Left hindlimb (tissue), 1 donor: ENCODE results near the gene NAT14.

Experiments used
- DNase-seq: peaks from one replicate; pipeline ENCODE4 v3.0.0-alpha.2; 2018

Gene NAT14

GRCh38 chr19:55453511-55454260 lies 31.3 kb upstream of the NAT14 start:
- DNase-seq: no peak

DNA sequence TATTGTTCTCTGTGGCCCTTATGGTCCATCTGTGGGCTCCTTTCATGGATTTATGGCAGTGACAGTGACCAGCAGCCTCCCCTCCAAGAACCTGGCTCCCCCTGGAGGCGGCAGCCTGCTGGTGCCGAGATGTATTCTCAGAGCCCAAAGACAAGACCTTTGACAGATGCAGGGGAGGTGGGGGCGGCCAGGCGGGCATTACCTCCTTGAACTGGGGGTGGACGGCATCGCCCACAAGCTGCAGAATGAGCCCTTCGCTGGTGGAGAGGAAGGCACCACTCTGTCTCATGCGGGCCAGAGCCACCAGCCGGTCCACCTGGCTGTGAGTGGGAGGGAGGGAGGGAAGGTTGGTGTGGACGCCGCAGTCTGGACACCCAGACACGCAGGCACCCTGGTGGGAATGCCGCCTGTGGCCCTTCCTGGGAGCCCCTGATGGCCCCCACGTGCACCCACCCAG lies 30.2 kb upstream of the NAT14 start:
- no peak for DNase-seq

GRCh38 chr19:55455576-55456235 lies 29.3 kb upstream of the NAT14 start:
- no peak for DNase-seq

DNA sequence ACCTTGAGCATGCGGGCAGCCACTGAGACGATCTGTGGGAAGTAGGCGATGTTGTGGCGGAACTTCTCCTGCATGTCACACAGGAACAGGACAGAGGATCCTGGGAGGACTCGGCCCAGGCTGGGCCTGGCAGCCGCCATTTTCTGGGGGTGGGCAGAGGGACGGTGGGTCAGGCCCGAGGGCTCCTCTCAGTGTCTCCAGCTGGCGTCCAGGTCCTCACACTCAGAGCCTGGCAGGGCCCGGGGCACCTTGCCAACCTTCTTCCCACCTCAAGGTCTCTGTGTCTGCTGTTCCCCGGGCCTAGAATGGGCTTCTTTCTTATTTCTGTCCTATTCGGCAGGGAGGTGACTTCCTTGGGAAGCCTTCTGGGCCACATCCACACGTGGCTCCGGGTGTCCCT lies 28.6 kb upstream of the NAT14 start:
- no peak for DNase-seq

DNA sequence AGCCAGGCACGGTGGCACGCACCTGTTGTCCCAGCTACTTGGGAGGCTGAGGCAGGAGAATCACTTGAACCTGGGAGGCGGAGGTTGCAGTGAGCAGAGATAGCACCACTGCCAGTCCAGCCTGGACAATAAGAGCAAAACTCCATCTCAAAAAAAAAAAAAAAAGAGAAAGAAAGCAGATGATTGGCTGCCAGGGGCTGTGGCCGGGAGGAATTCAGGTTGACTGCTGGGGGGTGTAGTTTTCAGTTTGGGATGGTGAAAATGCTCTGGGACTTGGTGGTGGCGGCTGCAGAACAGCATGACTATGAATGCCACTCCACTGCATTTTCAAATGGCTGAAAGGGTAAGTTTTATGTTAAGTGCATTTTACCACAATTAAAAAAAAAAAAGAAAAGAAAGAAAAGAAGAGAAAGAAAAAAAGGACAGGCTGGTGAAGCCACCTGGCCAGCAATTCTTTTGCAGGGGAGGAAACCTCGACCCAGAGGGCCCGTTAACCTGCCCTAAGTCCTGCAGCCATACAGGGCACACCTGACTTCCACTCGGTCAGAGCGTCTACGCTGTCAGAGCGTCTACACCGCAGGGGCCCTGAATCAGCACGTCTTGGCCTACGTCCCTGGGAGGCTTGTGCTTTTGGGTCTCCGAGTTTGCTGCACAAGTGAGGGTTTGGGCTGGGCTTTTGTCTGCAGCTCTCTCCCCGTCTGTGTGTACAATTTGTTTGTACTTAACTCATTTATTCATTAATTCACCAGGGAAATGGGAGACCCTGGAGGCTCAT lies 27.1 kb upstream of the NAT14 start:
- no peak for DNase-seq

GRCh38 chr19:55459551-55459949 lies 25.4 kb upstream of the NAT14 start:
- DNase-seq: no peak

DNA sequence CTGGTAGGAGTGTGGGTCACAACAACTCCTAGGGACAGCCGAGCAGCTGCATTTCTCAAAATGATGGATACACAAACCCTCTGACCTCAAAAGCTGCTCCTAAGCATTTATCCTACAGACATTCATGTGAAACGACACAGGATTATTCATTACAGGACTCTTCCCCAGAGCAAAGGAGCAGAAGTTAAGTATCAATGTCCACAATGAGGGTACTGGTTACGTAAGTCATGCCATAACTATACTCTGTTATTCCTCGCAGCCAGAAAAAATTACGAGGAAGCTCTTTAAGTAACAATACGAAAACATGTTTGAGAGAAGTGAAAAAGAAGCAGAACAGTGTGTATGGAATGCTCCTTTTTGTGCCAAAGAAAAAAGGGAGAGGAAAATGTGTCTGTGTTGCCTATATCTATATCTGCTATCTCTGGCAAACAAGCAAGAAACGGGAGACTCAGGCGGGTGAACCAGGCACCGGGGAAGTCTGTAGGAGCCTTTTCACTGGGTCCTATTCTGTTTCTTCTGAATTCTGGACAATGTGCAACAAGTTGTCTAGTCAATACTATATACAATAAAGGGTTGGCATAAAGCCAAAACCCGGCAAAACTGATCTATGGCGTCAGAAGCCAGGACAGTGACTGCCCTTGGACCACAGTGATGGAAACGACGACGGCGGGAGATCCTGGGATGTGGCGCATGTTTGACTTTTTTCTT lies 24.9 kb upstream of the NAT14 start:
- DNase-seq: no peak

DNA sequence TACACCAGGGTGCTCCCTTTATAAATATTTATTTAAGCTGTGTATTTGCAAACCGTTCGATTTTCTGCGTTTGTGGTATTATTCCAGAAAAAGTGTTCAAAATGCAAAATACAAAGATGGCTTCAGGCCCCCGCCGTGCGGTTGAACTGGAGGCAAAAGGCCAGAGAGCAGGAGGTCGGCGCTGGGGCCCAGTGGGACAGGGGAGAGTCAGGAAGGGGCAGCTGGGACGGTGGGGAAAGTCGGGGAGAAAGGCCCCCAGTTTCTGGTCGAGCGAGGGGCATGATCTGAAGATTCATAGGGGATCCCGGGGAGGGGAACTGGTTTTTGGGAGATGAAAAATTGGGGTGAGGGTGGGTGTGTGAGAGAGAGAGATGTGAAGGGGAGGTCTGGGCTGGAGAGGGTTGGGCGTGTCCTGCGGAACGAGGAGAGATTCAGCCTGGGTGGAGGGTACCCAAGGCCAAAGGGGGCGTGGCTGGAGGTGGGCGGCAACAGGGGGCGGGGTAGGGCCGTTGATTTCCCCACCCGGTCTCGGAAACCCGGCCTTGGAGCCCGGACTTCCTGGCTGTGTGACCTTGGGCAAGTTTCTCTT lies 24.2 kb upstream of the NAT14 start:
- peak; percentile 92 for DNase-seq

DNA sequence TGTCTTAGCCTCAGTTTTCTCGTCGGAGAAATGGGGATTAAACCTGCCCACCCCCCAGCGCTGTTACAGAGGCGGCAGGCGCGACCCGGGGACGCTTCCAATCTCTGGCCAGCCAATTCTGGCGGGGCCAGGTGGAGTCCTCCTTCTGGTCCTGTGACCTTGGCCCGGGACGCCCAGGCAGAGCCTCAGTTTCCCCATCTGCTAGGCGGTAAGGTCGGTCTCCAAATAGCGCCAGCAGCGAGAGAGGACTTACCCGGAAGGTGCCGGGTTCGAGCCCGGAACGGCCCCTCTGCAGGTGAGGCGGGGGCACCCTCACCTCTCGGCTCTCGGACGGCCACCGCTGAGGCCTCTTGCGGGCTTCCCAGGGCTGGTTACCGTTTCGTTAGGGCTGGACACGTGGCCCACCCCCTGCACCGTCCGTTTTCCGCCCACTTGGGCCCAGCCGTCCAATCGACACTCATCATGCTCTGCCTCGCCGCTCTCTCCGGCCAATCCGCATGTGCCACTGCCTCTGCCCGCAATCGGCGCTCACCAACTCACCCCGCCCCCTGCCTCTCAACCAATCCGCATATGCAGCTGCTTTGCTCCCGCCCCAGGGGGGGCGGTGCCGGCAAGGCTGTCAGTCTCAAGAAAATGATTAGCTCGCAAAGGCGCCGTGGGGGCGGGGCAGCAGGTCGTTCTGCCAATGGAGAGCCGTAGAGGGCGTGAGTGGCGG lies 23.6 kb upstream of the NAT14 start, which contains the start of gene ISOC2:
ISOC2 (minus strand) TSS at position 384 of the 715 bp plus-strand sequence. CDS start 5,156 bp downstream, outside the sequence.
- peak; percentile 100 for DNase-seq

GRCh38 chr19:55461974-55462626 lies 22.9 kb upstream of the NAT14 start:
- no peak for DNase-seq

DNA sequence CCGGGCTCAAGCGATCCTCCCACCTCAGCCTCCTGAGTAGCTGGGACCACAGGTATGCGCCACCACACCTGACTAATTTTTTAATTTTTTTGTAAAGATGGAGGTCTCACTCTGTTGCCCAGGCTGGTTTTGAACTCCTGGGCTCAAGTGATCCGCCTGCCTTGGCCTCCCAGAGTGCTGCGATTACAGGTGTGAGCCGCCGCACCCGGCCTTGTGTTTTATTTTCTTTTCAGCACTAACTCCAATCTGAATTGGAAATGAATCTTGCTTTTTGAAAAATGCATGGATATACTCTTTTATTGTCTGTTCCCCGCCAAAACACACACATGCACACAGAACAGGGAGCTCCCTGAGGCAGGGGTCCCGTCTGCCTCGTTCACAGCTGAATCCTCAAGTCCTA lies 22.3 kb upstream of the NAT14 start:
- DNase-seq: no peak

DNA sequence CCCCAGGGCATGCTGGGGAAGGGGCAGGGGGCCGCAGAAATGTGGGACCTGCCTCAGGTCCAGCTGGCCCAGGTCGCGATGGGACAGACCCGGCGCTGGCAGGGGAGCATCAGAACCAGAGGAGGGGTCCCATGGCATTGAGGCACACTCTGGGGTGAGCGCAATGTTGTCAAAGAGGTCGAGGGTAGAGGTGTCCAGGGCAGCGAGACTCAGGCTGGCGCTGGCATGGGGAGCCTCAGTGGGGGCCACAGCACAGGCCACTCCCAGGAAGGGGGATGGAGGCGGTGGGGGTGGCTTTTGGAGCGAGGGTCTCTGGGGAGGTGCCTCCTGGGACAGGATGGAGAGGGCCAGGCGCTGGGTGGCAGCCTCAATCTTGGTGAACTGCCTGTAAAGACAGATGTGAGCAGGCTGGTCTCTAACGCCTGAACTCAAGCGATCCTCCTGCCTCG lies 21.4 kb upstream of the NAT14 start:
- no peak for DNase-seq

GRCh38 chr19:55464039-55464661 lies 20.8 kb upstream of the NAT14 start:
- DNase-seq: no peak

DNA sequence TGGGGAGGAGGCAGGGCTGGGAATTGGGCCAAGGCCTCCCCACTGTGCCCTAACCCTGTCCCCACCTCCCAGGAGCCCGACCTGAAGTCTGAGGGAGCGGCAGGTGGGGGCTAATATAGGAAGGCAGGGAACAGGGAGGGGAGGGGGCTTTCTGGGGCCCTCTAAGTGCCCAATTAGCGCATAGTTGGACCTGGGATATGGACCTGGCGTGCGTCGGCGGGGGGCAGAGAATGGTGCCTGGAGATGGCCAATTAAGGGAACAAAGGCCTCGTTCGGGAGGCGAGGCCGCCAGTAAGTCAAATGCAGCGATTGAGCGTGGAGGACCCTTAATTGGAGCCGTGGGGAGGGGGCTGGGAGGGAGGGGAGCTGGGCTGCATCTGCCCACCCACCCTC lies 20.3 kb upstream of the NAT14 start, which contains the start of gene C19orf85:
C19orf85 (minus strand) TSS at position 90 of the 393 bp plus-strand sequence. CDS start 197 bp downstream, outside the sequence.
- no peak for DNase-seq

DNA sequence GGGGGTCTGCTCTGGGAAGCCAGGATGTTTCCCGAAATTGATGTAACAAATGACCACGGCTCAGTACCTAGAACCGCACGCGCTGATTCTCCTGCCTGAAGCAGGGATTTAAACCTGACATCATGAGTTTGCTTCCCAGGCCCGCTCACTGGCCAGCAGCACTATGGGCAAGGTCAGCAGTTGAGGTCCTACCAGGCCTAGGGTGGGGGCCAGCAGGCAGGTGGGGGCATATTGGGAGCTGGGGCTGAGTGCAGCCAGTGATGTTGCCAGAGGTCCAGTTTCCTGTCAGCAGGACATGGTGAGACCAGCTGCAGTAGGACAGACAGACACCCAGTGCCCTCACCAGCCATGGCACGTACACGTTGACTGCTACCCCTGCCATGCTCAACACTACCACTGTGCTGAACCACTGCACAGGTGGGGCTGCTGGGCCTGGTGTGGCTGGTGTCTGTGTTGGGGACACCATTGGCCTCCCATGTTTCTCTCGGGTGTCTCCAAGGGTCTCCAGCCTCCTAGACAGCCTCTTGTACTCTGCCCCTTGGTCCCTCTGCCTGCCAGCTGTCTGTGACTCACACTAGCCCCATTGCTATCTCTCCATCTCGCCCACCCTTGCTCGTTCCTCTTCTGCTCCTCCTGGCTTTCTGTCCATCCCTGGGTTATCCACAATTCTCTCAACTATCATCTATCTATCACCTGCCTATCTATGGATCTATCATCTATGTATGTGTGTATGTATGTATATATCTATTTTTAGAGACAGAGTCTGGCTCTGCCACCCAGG lies 19.3 kb upstream of the NAT14 start:
- no peak for DNase-seq

DNA sequence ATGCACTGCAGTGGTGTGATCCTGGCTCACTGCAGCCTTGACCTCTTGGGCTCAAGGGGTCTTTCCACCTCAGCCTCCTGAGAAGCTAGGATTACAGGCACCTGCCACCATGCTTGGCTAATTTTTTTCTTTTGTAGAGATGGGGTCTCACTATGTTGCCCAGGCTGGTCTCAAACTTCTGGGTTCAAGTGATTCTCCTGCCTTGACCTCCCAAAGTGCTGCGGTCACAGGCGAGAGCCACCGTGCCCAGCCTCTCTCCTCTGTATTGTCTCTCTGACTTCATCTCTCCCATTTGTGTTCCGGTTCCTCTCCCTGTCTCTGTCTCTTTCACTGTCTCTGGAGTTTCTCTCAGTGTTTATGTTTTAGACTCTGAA lies 18.8 kb upstream of the NAT14 start:
- no peak for DNase-seq

- DNase-seq: no peak
These were observed 17.5 kb upstream of the NAT14 start for GRCh38 chr19:55467236-55468053.

- DNase-seq: no peak
These were observed 17.0 kb upstream of the NAT14 start for GRCh38 chr19:55468054-55468393.

DNA sequence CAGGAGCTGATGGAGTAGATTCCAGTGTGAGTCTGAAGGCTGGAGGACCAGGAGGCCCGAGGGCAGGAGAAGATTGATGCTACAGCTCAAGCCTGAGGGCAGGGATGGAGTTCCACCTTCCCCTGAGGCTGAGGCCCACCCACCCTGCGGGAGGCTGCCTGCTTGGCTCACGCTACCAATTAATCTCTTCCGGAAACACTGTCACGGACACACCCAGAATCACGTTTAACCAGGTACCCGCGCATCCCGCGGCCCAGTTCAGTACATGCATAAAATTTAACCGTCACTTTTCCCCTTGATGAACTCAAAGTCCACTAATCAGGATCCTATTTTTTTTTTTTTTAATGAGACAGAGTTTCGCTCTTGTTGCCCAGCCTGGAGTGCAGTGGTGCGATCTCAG lies 13.7 kb upstream of the NAT14 start:
- peak; percentile 15 for DNase-seq
